Measurements from ENCODE around the gene ARHGEF38. TPM values are rescaled to one million over a fixed set of nuclear protein-coding genes. Genes with fewer than 3 reads are reported as not detected.

The ARHGEF38 gene
- total and polyA plus RNA-seq, 4 donors: 0.11 to 1.3 (median 0.40) TPM; not detected in 1

Small RNA genes within 50 kb of the gene (small RNA-seq; reads per million reads assigned to genes)
- gene ATP5F1EP1 (ENCODE audit: low replicate concordance): not detected

Other genes with a start within 250 kb of the ARHGEF38 start
- gene PPA2, start 78.6 kb upstream of the ARHGEF38 start, total RNA-seq: 100 to 1,000 TPM in 1 of 2 donors, 10 to 100 TPM in 1; 88.5 to 113 TPM
- 10 to 100 TPM; 69.3 to 76.8 TPM for gene PPA2, start 78.6 kb upstream of the ARHGEF38 start, polyA plus RNA-seq (ENCODE audit: insufficient read length in 2 of 2)
- 10 to 100 TPM; 21.2 to 24.5 TPM for gene INTS12, start 156.1 kb downstream of the ARHGEF38 start, total RNA-seq
- gene INTS12, start 156.1 kb downstream of the ARHGEF38 start, polyA plus RNA-seq (ENCODE audit: insufficient read length in 2 of 2): 10 to 100 TPM; 30.9 to 31.3 TPM
- 10 to 100 TPM; 17.2 to 25.0 TPM for gene GSTCD, start 156.2 kb downstream of the ARHGEF38 start, total RNA-seq
- 10 to 100 TPM in 1 of 2 donors, 1 to 10 TPM in 1; 9.9 to 13.0 TPM for gene GSTCD, start 156.2 kb downstream of the ARHGEF38 start, polyA plus RNA-seq (ENCODE audit: insufficient read length in 2 of 2)

All from spinal cord (tissue), 4 donors.